CD4-positive, alpha-beta T cell treated with Interleukin-4 for 4 hours (primary cell): Measurements from ENCODE around the gene VMP1.
"Not testable (repeated sequence)": the region's sequence is repeated elsewhere in the genome, so short reads cannot be mapped to it uniquely, and the experiment has no call there.

ENCODE experiments used
- DNase-seq: peaks from one replicate; pipeline ENCODE4 v3.0.0-alpha.2; 2020

VMP1 gene

DNA sequence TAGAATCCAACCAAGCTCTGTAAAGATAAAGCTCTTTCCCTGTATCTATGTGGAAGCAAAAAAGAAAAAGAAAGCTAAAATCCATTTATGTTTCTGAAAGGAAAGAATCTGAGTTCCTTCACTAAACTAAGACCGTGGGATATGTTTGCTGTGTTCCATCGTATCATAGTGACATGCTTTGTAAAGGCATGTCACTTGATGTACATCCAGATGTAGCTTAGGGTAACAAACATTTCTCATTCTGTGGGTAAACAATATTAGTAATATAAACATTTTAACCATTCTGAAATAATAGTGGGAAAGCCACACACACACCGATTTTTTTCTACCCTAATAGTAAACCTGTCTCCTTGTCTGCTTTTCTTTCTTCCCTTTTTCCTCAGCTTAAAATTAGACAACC lies 107.2 kb downstream of the VMP1 start:
- no peak for DNase-seq

DNA sequence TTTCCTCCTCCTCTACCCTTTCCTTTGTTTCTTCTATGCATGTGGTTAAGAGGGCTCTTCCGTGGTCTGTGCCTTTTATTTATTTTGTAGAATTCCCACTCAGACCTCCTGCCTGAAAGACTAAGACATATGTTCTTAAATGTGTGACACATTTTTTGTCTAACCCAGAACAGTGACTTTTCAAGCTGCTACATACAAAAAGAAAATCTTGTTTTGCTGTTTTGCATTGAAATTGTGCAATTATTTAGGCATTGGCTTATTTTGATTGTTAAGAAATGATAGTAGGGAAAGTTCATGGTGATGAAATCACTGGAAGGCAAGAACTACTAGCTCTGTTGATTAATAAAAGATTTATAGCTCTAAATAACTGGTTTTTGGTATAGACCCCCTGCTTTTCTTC lies 108.5 kb downstream of the VMP1 start:
- DNase-seq: no peak

- peak; percentile 46 for DNase-seq
These were observed 118.3 kb downstream of the VMP1 start for GRCh38 chr17:59825533-59826322.

GRCh38 chr17:59826706-59827453 lies 119.4 kb downstream of the VMP1 start:
- no peak for DNase-seq

GRCh38 chr17:59827721-59828477 lies 120.4 kb downstream of the VMP1 start:
- DNase-seq: peak; percentile 82

DNA sequence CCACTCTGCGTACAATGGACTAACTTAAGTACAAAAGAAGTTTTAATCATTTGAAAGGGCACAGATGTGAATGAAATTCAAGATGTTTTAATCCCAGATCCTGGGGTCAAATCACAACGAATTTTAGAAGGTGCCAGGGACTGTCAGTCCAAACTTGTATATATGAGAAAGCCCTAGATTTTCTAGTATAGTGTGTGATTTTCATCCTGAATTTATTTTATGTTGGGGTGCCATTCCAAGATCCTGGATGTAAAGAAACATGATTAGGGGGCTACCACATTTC lies 121.0 kb downstream of the VMP1 start:
- DNase-seq: no peak

GRCh38 chr17:59828819-59829216 lies 121.4 kb downstream of the VMP1 start:
- DNase-seq: not testable (repeated sequence)

- DNase-seq: peak; percentile 97
These were observed 122.0 kb downstream of the VMP1 start for GRCh38 chr17:59829217-59830006.

GRCh38 chr17:59830007-59830630 lies 122.7 kb downstream of the VMP1 start:
- DNase-seq: no peak

DNA sequence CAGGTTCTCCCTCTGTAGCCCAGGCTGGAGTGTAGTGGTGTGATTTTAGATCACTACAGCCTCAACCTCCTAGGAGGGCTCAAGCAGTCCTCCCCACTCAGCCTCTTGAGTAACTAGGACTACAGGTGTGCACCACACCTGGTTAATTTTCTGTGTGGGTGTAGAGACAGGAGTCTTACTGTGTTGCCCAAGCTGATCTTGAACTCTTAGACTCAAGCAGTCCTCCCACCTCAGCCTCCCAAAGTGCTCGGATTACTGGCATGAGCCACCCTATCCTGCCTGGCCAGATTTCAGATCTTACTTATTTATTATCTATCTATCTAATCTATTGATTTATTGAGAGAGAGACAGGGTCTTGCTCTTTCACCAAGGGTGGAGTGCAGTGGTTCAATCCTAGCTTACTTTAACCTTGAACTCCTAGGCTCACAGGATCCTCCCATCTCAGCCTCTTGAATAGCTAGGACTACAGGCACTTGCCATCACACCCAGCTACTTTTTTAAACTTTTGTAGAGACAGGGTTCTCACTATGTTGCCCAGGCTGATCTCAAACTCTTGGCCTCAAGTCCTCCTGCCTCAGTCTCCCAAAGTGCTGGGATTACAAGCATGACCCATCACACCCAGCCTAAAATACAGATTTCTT lies 123.5 kb downstream of the VMP1 start:
- DNase-seq: no peak

- DNase-seq: no peak
These were observed 125.5 kb downstream of the VMP1 start for GRCh38 chr17:59832883-59833379.

- DNase-seq: peak; percentile 98
These were observed 130.0 kb downstream of the VMP1 start for GRCh38 chr17:59837308-59838051.

- DNase-seq: peak; percentile 61
These were observed 130.8 kb downstream of the VMP1 start for GRCh38 chr17:59838052-59838916.

DNA sequence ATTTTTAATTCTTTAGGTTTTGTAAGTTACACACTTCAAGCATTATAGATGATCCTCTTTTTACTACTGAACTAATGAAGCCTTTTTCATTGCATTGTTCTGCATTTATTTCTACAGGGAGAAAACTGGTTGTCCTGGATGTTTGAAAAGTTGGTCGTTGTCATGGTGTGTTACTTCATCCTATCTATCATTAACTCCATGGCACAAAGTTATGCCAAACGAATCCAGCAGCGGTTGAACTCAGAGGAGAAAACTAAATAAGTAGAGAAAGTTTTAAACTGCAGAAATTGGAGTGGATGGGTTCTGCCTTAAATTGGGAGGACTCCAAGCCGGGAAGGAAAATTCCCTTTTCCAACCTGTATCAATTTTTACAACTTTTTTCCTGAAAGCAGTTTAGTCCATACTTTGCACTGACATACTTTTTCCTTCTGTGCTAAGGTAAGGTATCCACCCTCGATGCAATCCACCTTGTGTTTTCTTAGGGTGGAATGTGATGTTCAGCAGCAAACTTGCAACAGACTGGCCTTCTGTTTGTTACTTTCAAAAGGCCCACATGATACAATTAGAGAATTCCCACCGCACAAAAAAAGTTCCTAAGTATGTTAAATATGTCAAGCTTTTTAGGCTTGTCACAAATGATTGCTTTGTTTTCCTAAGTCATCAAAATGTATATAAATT lies 132.3 kb downstream of the VMP1 start:
- peak; percentile 40 for DNase-seq

DNA sequence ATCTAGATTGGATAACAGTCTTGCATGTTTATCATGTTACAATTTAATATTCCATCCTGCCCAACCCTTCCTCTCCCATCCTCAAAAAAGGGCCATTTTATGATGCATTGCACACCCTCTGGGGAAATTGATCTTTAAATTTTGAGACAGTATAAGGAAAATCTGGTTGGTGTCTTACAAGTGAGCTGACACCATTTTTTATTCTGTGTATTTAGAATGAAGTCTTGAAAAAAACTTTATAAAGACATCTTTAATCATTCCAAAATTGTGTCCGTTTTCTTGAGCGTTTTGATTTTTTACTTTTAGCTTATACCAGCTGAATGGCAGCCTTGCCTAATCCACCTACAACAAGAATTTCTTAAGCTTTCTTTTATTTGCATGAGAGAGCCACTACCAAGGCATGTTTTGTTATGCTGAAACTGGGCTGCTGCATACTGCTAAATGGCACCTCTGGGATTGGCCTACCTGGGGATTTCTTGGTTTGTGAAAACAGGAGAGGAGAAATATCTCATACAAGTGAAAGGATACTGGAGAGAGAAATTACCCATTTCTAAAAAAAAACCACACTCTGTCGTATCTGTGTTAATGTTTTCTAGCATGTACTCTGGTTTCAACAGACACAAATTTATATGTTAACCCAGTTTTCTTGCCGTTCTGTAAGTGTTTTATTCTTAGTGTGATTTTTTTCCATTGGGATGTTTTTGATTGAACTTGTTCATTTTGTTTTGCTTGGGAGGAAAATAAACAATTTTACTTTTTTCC lies 133.1 kb downstream of the VMP1 start:
- DNase-seq: peak; percentile 62

DNA sequence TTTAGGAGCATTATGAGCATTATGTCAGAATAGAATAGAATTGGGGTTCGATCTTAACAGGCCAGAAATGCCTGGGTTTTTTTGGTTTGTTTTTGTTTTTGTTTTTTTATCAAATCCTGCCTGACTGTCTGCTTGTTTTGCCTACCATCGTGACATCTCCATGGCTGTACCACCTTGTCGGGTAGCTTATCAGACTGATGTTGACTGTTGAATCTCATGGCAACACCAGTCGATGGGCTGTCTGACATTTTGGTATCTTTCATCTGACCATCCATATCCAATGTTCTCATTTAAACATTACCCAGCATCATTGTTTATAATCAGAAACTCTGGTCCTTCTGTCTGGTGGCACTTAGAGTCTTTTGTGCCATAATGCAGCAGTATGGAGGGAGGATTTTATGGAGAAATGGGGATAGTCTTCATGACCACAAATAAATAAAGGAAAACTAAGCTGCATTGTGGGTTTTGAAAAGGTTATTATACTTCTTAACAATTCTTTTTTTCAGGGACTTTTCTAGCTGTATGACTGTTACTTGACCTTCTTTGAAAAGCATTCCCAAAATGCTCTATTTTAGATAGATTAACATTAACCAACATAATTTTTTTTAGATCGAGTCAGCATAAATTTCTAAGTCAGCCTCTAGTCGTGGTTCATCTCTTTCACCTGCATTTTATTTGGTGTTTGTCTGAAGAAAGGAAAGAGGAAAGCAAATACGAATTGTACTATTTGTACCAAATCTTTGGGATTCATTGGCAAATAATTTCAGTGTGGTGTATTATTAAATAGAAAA lies 133.8 kb downstream of the VMP1 start:
- peak; percentile 82 for DNase-seq

GRCh38 chr17:59841882-59842263 lies 134.4 kb downstream of the VMP1 start:
- DNase-seq: not testable (repeated sequence)
